GM10266 (cell line): ENCODE results near the gene ZNF652.

Source experiments
- DNase-seq: peaks from one replicate; pipeline ENCODE4 v3.0.0; 2012; ENCODE audit errors: extremely low spot score
- CTCF ChIP-seq: IDR thresholded peaks from 2 replicates; pipeline ENCODE4 v1.5.1; 2012; ENCODE audit warnings: mild to moderate bottlenecking, low read depth; ENCODE audit not compliant: control insufficient read depth, insufficient read depth; ENCODE audit errors: missing control alignments

Gene ZNF652

GRCh38 chr17:49361902-49362722 is at the start of gene ZNF652:
Gene ZNF652 (minus strand): TSS chr17:49362250. CDS start chr17:49317725, 44,525 bp downstream.
- DNase-seq: peak; percentile 97
- no peak for TF ChIP-seq CTCF

- no peak for DNase-seq
These were observed 47.0 kb upstream of the ZNF652 start for GRCh38 chr17:49409066-49409465.

GRCh38 chr17:49407981-49408501 is 46.0 kb upstream of the ZNF652 start:
- TF ChIP-seq CTCF: peak; percentile 94
- DNase-seq: peak; percentile 80

More at GRCh38 chr17:49409066-49409465, 47.0 kb upstream of the ZNF652 start:
- TF ChIP-seq CTCF: no peak

GRCh38 chr17:49407086-49407485 is 45.0 kb upstream of the ZNF652 start:
- no peak for TF ChIP-seq CTCF
- DNase-seq: no peak

- no peak for TF ChIP-seq CTCF
- DNase-seq: no peak
These were observed 44.5 kb upstream of the ZNF652 start for GRCh38 chr17:49406421-49407061.

- no peak for DNase-seq
- TF ChIP-seq CTCF: no peak
These were observed 42.9 kb upstream of the ZNF652 start for GRCh38 chr17:49404906-49405305.

GRCh38 chr17:49404361-49404760 is 42.3 kb upstream of the ZNF652 start:
- no peak for TF ChIP-seq CTCF
- DNase-seq: no peak
